Renal cortical epithelial cell (primary cell): ENCODE results near the gene SCAF1. TPM values are rescaled to one million over a fixed set of nuclear protein-coding genes. Genes with fewer than 3 reads are reported as not detected.

Experiments
- DNase-seq: peaks from one replicate; pipeline ENCODE4 v3.0.0-alpha.2; 2011; ENCODE audit warnings: low read depth
- total RNA-seq: library from RNA; depleted of rRNA; stranded (reverse); fragments of >200 nt; gene quantifications from 2 replicates; pipeline ENCODE4 v1.2.3, GENCODE V29; 2014

Gene SCAF1
- total RNA-seq, 1 donor from 2014 or later, result 50.9 TPM

- no peak for DNase-seq
Measured at GRCh38 chr19:49646586-49646985, 4.6 kb downstream of the SCAF1 start.

- DNase-seq, result no peak
Measured at GRCh38 chr19:49651029-49651819, 9.2 kb downstream of the SCAF1 start.

GRCh38 chr19:49651820-49652550, 10.0 kb downstream of the SCAF1 start:
- no peak for DNase-seq

- DNase-seq, result no peak
Measured at GRCh38 chr19:49652551-49653465, 10.8 kb downstream of the SCAF1 start.

GRCh38 chr19:49653466-49653806, 11.4 kb downstream of the SCAF1 start:
- DNase-seq, result no peak

- DNase-seq, result no peak
Measured at GRCh38 chr19:49654581-49654980, 12.6 kb downstream of the SCAF1 start.

GRCh38 chr19:49655570-49656455, 13.8 kb downstream of the SCAF1 start:
- DNase-seq, result no peak

- DNase-seq, result no peak
Measured at GRCh38 chr19:49656456-49657109, 14.6 kb downstream of the SCAF1 start.

GRCh38 chr19:49657493-49658138, 15.6 kb downstream of the SCAF1 start:
- DNase-seq, result no peak

GRCh38 chr19:49658139-49658517, 16.1 kb downstream of the SCAF1 start:
- DNase-seq, result no peak

GRCh38 chr19:49658566-49659442, 16.8 kb downstream of the SCAF1 start:
- no peak for DNase-seq

- DNase-seq, result no peak
Measured at GRCh38 chr19:49660338-49660961, 18.4 kb downstream of the SCAF1 start.

- DNase-seq, result no peak
Measured at GRCh38 chr19:49662011-49662410, 20.0 kb downstream of the SCAF1 start.

GRCh38 chr19:49663224-49663623, 21.2 kb downstream of the SCAF1 start:
- DNase-seq, result no peak

GRCh38 chr19:49664171-49665035, 22.4 kb downstream of the SCAF1 start:
- peak; percentile 66 for DNase-seq

- no peak for DNase-seq
Measured at GRCh38 chr19:49665036-49665350, 23.0 kb downstream of the SCAF1 start.

- DNase-seq, result peak; percentile 91
Measured at GRCh38 chr19:49665351-49666119, 23.5 kb downstream of the SCAF1 start, which contains the start of the genes BCL2L12 and IRF3. TSS of gene BCL2L12 (plus strand) at chr19:49665933. CDS start at chr19:49666693, 760 bp downstream. TSS of gene IRF3 (minus strand) at chr19:49665857. CDS start at chr19:49664838, 1,019 bp downstream.
